ENCODE results near the gene FAM3A. TPM values are rescaled to one million over a fixed set of nuclear protein-coding genes. Genes with fewer than 3 reads are reported as not detected.
"Not testable (repeated sequence)": the region's sequence is repeated elsewhere in the genome, so short reads cannot be mapped to it uniquely, and the experiment has no call there.

Gene FAM3A
- total RNA-seq, 2 experiments from 2014 or later: 24.9 to 29.0 TPM

DNA sequence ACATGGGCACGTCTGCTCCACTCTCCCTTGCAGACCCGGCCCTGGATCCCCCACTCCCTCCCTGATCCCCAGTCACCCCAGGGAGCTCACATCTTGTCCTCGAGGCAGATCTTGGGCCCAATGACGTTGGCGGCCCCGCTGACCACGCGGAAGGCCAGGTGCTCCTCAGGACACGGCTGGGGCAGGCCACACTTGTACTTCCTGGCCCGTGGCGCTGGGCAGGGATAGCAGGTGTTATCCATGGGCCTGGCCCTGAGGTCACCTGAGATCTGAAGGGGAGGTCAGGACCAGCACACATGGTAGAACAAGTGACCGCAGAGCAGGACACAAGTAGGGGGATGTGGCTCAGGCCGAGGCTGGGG, 7.7 kb downstream of the FAM3A start:
- POLR2A ChIA-PET: no interaction called here
- peaks cover 25% of the 10 kb centered on the region for H3K36me3 Mint-ChIP-seq (ENCODE audit: low read depth)
- H3K27me3 Mint-ChIP-seq: no peaks in the 10 kb centered on the region
- no peaks in the 10 kb centered on the region for H3K9me3 Mint-ChIP-seq
- no peak overlapping the region for H3K27ac Mint-ChIP-seq
- CTCF ChIA-PET: no interaction called here
- DNase-seq: no peak
- peaks cover 20% of the 10 kb centered on the region for H3K4me1 Mint-ChIP-seq
- no peak overlapping the region for H3K4me3 Mint-ChIP-seq

GRCh38 chrX:154507673-154508383, 8.2 kb downstream of the FAM3A start:
- no peak for DNase-seq
- ChIA-PET POLR2A (no interaction called here), CTCF (no interaction called here)
- H3K27me3 Mint-ChIP-seq: no peaks in the 10 kb centered on the region
- H3K27ac Mint-ChIP-seq: no peak overlapping the region
- peaks cover 20% of the 10 kb centered on the region for H3K4me1 Mint-ChIP-seq
- H3K4me3 Mint-ChIP-seq: no peak overlapping the region
- H3K36me3 Mint-ChIP-seq (ENCODE audit: low read depth): peaks cover 25% of the 10 kb centered on the region
- H3K9me3 Mint-ChIP-seq: no peaks in the 10 kb centered on the region

- Mint-ChIP-seq H3K4me1 (peaks cover 17% of the 10 kb centered on the region), H3K36me3 (ENCODE audit: low read depth) (peaks cover 25% of the 10 kb centered on the region), H3K27me3 (no peaks in the 10 kb centered on the region), H3K4me3 (no peak overlapping the region), H3K27ac (no peak overlapping the region), H3K9me3 (no peaks in the 10 kb centered on the region)
- CTCF ChIA-PET: no interaction called here
- POLR2A ChIA-PET: no interaction called here
- no peak for DNase-seq
Observed at GRCh38 chrX:154506483-154507332, 9.3 kb downstream of the FAM3A start.

GRCh38 chrX:154505734-154506133, 10.3 kb downstream of the FAM3A start:
- Mint-ChIP-seq H3K4me1 (peaks cover 8% of the 10 kb centered on the region), H3K27ac (no peak overlapping the region), H3K27me3 (no peaks in the 10 kb centered on the region), H3K9me3 (no peaks in the 10 kb centered on the region), H3K36me3 (ENCODE audit: low read depth) (peaks cover 19% of the 10 kb centered on the region), H3K4me3 (no peak overlapping the region)
- DNase-seq: no peak
- ChIA-PET CTCF (no interaction called here), POLR2A (no interaction called here)

DNA sequence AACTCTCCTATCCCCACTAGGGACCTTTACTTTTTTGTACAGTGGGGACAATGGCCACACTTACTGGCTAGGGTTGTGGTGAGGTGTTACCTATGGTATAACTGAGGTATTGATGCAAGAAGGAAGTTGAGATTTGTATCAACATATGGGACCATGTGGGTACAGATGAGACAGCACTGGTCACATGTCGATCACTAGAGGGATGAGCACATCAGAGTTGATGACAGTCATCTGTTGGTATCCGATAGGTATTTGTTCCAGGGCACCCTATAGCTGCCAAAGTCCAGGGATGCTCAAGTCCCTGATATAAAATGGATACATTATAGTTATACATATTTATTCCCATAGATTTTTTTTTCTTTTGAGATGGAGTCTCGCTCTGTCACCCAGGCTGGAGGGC, 13.0 kb downstream of the FAM3A start:
- no peak for DNase-seq
- ChIA-PET CTCF (no interaction called here), POLR2A (interaction anchor here (1.1 kb wide), 1 partner anchor 39 kb away, joined by 3 read pairs; no protein-coding TSS in a partner anchor)
- peaks cover 2% of the 10 kb centered on the region for H3K36me3 Mint-ChIP-seq (ENCODE audit: low read depth)
- H3K27ac Mint-ChIP-seq: no peak overlapping the region
- H3K4me3 Mint-ChIP-seq: no peak overlapping the region
- no peaks in the 10 kb centered on the region for H3K27me3 Mint-ChIP-seq
- no peaks in the 10 kb centered on the region for H3K4me1 Mint-ChIP-seq
- H3K9me3 Mint-ChIP-seq: no peaks in the 10 kb centered on the region

GRCh38 chrX:154502098-154502497, 13.9 kb downstream of the FAM3A start:
- no peaks in the 10 kb centered on the region for H3K27me3 Mint-ChIP-seq
- no peak overlapping the region for H3K4me3 Mint-ChIP-seq
- DNase-seq: no peak
- H3K4me1 Mint-ChIP-seq: no peaks in the 10 kb centered on the region
- ChIA-PET CTCF (no interaction called here), POLR2A (interaction anchor here (1.1 kb wide), 1 partner anchor 40 kb away, joined by 3 read pairs; no protein-coding TSS in a partner anchor)
- no peaks in the 10 kb centered on the region for H3K9me3 Mint-ChIP-seq
- H3K27ac Mint-ChIP-seq: no peak overlapping the region
- H3K36me3 Mint-ChIP-seq (ENCODE audit: low read depth): peaks cover 2% of the 10 kb centered on the region

DNA sequence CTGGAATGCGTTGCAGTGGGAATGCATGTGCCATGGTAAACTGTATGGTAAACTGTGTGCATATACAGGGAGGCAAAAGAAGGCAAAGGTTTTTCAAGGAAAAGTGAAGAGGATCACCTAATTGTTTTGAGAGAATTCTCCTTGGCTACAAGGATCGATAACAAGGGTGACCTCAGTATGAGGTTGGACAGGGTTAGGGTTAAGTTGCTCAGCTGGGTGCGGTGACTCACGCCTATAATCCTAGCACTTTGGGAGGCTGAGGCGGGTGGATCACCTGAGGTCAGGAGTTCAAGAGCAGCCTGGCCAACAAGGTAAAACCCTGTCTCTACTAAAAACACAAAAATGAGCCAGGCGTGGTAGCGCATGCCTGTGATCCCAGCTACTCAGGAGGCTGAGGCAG, 14.6 kb downstream of the FAM3A start:
- DNase-seq; H3K9me3 Mint-ChIP-seq; CTCF ChIA-PET; POLR2A ChIA-PET; H3K4me3 Mint-ChIP-seq; H3K4me1 Mint-ChIP-seq; H3K36me3 Mint-ChIP-seq (ENCODE audit: low read depth); H3K27me3 Mint-ChIP-seq; H3K27ac Mint-ChIP-seq: not testable (repeated sequence)

DNA sequence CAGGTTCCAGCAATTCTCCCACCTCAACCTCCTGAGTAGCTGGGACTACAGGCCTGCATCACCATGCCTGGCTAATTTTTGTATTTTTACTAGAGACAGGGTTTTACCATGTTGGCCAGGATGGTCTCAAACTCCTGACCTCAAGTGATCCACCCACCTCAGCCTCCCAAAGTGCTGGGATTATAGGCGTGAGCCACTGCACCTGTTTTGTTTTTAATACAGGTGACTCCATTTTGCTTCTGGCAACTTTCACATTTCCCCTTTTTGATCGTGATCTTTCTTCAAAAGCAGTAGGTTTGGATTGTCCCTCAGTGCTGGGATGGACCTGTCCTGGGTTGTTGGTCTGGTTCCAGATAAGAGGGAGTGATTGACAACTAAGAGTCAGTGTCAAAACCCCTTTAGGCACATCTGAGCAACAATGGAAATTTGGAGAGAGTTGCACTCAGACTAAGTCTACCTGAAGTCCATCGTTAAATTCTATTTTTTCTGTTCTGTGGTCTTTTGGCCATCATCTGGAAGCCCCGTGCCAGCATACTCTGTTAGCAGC, 19.4 kb downstream of the FAM3A start:
- POLR2A ChIA-PET: interaction anchor here (0.9 kb wide), 1 partner anchor 18 kb away, joined by 3 read pairs; no protein-coding TSS in a partner anchor
- H3K4me1 Mint-ChIP-seq; H3K36me3 Mint-ChIP-seq (ENCODE audit: low read depth); H3K4me3 Mint-ChIP-seq; DNase-seq; CTCF ChIA-PET; H3K27ac Mint-ChIP-seq; H3K9me3 Mint-ChIP-seq; H3K27me3 Mint-ChIP-seq: not testable (repeated sequence)

DNA sequence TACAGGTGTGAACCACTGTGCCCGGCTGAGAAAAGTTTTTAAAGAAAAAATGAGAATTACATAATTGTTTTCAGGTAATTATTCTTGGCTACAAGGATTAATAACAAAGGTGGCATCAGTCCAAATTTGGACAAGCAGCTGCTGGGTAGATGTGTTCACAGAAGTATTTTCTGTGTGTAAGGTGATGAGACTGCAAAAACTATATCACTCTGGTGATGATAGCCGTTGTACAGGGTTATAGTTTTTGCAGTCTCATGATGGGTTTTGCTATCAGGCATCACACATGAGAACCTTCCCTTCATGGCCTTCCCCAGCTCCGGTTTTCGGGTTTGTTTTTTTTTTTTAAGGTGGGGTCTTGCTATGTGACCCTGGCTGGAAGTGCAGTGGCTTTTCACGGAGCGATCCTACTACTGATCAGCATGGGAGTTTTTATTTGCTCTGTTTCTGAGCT, 20.5 kb downstream of the FAM3A start:
- H3K27ac Mint-ChIP-seq: no peak overlapping the region
- no peaks in the 10 kb centered on the region for H3K36me3 Mint-ChIP-seq (ENCODE audit: low read depth)
- CTCF ChIA-PET: no interaction called here
- POLR2A ChIA-PET: no interaction called here
- H3K27me3 Mint-ChIP-seq: no peaks in the 10 kb centered on the region
- no peak overlapping the region for H3K4me3 Mint-ChIP-seq
- peaks cover 2% of the 10 kb centered on the region for H3K4me1 Mint-ChIP-seq
- DNase-seq: no peak
- H3K9me3 Mint-ChIP-seq: no peaks in the 10 kb centered on the region

GRCh38 chrX:154494715-154495114, 21.3 kb downstream of the FAM3A start:
- CTCF ChIA-PET: no interaction called here
- Mint-ChIP-seq H3K4me1 (peaks cover 2% of the 10 kb centered on the region), H3K27ac (no peak overlapping the region), H3K27me3 (no peaks in the 10 kb centered on the region), H3K9me3 (no peaks in the 10 kb centered on the region), H3K4me3 (no peak overlapping the region), H3K36me3 (ENCODE audit: low read depth) (no peaks in the 10 kb centered on the region)
- POLR2A ChIA-PET: no interaction called here
- no peak for DNase-seq

DNA sequence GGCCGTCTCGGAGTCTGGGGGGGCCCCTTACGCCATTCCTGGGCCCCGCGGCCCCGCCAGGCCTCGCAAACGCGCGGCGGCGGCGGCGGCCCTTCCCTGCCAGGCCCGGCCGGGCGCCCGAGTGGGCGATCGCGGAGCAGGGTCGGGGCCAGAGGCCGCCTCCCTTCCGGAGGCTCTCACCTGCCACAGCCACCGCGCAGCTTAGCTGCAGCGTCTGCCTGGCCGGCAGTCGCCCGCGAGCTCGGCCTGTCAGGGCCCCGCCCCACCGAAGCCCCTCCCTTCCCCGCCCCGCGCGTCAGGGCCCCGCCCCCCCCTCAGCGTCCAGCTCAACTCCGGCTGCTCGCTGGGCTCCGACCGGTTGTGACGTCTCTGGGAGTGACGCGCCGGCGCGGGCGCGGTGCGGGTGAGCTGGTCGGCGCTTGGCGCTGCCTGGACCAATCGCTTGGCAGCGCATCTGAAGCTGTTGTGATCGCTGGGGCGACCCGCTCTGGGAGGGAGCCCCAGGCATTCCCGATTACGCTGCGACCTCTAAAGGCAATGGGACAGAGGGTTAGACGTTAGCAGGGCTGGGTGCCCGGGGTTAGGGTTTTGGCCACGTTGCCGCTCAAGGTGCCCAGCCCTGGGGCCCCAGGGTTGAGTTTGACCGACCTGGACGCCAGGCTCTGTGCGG, 25.5 kb downstream of the FAM3A start, which contains the start of gene SLC10A3:
Gene SLC10A3 (minus strand): TSS at position 216 of the 670 bp plus-strand sequence. CDS start 1,689 bp downstream, outside the sequence.
- ChIA-PET POLR2A (interaction anchor here (0.7 to 2.8 kb wide), 16 partner anchors 9 to 565 kb away, joined by 3 to 27 read pairs (median 8); partner anchors contain the start of genes FAM3A, IKBKG, LAGE3 and PLXNA3), CTCF (interaction anchor here (0.8 to 2.3 kb wide), 6 partner anchors 13 to 117 kb away, joined by 3 to 8 read pairs (median 6); no protein-coding TSS in a partner anchor)
- peaks cover 23% of the 10 kb centered on the region for H3K4me1 Mint-ChIP-seq
- no peaks in the 10 kb centered on the region for H3K9me3 Mint-ChIP-seq
- peaks cover 6% of the 10 kb centered on the region for H3K36me3 Mint-ChIP-seq (ENCODE audit: low read depth)
- H3K4me3 Mint-ChIP-seq: peak within 1 kb of the TSS; percentile 87
- H3K27me3 Mint-ChIP-seq: no peaks in the 10 kb centered on the region
- peak within 1 kb of the TSS; percentile 92 for H3K27ac Mint-ChIP-seq
- peak; percentile 92 for DNase-seq

DNA sequence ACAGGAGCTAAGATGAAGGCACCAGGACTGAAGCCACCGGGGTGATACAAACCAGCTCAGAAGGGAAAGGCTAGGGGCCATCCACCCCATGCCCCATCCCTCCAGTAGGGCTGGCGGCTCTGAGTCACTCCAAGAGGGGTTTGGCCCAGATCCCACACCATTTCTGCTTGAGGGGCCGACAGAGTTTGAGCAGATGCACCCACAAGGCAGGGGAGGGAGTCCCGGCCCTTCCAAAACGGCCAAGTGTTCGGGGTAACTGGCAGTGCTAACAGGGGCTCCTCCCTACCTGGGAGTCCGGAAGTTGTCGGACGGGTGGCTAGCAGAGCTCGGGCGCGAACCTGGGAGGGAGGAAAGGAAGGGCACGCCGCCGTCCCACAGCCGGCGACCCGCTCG, 26.0 kb downstream of the FAM3A start:
- peak overlapping the region; percentile 87 for H3K4me3 Mint-ChIP-seq
- ChIA-PET CTCF (interaction anchor here (0.8 to 2.3 kb wide), 6 partner anchors 13 to 117 kb away, joined by 3 to 8 read pairs (median 6); no protein-coding TSS in a partner anchor), POLR2A (interaction anchor here (0.7 to 2.8 kb wide), 18 partner anchors 10 to 565 kb away, joined by 3 to 27 read pairs (median 8); partner anchors contain the start of genes ATP6AP1, FAM3A, G6PD and IKBKG)
- H3K9me3 Mint-ChIP-seq: no peaks in the 10 kb centered on the region
- H3K27ac Mint-ChIP-seq: peak overlapping the region; percentile 92
- peak; percentile 43 for DNase-seq
- peaks cover 27% of the 10 kb centered on the region for H3K4me1 Mint-ChIP-seq
- peaks cover 9% of the 10 kb centered on the region for H3K36me3 Mint-ChIP-seq (ENCODE audit: low read depth)
- H3K27me3 Mint-ChIP-seq: no peaks in the 10 kb centered on the region

All from activated CD4-positive, alpha-beta memory T cell treated with anti-CD3 and anti-CD28 coated beads, Interleukin-2, amount 10 ng/mL, durations not matched to agents 7 days and 5 days (primary cell).